ENCODE results near the gene HIVEP3.

DNA sequence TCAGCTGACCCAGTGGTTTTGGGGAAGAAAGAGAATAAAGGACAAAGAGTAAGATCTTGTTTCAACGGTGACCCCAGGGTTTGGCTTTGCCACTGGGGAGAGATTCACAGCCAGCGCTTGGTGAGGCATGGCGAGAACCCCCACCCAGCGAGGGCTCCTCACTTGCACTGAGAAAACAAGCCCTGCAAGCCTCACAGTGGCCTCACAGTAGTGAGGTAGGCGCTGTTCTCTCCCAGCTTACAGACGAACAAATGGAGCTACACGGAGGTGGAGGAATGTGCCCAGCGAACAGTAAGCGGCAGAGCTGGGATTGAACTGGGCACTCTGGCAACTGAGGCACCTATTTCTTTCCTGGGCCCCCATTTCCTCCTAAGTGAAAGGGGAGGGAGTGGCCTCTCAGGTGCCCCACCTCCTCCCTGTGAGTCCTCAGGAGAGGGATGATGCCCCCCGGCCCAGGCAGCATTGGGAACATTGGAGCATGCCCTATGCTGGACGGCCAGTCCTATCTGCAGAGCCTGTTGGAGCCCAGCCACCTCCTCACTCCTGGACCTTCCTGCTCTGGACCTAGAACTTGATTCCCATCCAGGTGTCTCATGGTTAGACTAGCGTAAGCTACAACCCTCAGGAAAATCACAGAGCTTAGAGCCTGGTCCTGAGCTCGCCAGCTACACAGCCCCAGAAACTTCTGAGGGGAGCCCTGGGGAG, 360.8 kb downstream of the HIVEP3 start:
- TF ChIP-seq, protein P1, sequence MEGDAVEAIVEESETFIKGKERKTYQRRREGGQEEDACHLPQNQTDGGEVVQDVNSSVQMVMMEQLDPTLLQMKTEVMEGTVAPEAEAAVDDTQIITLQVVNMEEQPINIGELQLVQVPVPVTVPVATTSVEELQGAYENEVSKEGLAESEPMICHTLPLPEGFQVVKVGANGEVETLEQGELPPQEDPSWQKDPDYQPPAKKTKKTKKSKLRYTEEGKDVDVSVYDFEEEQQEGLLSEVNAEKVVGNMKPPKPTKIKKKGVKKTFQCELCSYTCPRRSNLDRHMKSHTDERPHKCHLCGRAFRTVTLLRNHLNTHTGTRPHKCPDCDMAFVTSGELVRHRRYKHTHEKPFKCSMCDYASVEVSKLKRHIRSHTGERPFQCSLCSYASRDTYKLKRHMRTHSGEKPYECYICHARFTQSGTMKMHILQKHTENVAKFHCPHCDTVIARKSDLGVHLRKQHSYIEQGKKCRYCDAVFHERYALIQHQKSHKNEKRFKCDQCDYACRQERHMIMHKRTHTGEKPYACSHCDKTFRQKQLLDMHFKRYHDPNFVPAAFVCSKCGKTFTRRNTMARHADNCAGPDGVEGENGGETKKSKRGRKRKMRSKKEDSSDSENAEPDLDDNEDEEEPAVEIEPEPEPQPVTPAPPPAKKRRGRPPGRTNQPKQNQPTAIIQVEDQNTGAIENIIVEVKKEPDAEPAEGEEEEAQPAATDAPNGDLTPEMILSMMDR (IDR thresholded peaks at IDR 0.05; ENCODE audit: poor library complexity): no peak
- no peak for TF ChIP-seq EZH2 (IDR thresholded peaks at IDR 0.05; ENCODE audit: borderline replicate concordance)
